GM12872 (cell line): Measurements from ENCODE around the gene ABCA13.

Experiments used
- CTCF ChIP-seq: IDR thresholded peaks from 3 replicates; pipeline ENCODE4 v1.5.1; 2011; ENCODE audit warnings: low read depth, mild to moderate bottlenecking, low read length, moderate library complexity; ENCODE audit not compliant: insufficient read depth

The ABCA13 gene

DNA sequence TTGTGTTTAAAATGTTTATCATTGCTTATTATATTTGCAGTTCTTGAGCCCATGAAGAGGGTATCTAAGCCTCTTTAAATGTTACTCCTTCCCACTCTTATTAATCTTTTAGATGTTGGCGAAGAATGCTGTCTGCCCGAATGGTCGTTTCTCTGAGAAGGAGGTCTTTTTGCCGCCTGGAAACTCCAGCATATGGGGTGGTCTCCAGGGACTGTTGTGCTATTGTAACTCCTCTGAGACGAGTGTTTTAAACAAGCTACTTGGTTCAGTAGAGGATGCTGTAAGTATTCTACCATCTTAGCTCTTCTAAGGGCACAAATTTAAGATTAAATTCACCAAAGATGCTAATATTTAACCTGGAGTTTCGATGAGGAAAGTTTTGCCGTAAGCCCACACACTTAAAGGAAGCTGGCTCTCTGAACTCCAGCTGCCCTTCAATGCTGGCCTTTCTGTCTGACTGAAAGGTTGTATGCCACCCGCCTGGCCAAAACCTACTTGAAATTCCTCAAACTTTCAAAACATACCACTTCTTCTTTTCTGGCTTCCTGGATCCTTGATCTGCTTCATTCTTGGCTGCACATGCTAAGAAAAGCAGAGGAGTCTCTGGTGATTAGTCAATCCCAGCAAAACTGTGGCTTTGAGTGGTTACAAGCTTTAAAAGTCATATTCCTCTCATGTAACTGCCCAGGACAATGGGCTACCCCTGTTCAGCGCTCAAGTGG lies 74.7 kb downstream of the ABCA13 start:
- TF ChIP-seq CTCF, result no peak

DNA sequence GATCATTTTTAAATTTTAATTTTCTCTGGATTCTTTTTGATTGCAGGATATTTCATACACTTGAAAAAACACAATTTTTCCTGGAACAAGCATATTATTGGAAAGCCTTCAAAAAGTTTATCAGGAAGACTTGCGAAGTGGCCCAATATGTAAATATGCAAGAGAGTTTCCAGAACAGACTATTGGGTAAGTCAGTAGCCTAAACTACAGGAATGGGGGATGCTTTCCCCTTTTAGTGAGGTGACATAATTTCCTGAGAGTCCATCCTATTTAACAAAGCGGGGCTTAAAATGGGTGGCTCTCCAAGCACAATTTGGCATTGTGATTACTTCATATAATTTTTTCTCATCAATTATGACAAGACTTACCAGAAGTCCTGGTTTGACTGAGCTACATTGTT lies 77.9 kb downstream of the ABCA13 start:
- TF ChIP-seq CTCF, result no peak

GRCh38 chr7:48250441-48250951 lies 79.2 kb downstream of the ABCA13 start:
- TF ChIP-seq CTCF, result no peak

DNA sequence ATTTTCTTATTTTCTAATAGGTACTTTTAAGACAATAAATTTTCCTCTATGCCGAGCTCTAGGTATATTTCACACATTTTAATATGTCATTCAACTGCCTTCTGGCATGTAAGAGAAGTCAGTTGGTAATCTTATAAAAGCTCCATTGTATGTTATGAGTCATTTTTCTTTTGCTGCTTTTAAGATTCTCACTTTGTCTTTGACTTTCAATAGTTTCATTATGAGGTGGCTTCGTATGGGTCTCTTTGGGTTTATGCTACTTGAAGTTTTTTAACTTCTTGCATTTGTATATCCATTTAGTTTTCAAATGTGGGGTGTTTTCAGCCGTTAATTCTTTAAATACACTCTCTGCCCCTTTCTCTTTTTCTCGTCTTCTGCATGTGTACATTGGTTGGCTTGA lies 80.5 kb downstream of the ABCA13 start:
- TF ChIP-seq CTCF, result no peak

DNA sequence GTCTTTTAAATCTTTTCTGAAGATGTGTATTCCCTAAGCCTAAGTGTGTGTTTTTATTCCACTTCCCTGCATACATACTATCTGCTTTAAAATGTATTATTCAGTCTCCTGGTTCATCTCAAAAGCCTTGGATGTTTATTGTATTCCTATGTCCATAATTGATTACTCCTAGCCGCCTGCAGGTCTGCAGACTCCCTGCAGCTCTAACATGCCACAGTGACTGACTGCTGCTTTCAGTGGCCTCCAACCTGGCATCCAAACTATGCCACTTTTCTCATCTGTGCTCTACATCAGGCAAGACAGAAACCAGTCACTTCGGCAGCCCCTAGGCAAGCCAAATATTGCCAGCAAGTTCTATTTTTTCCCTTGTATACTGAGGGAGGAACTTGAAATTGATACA lies 81.7 kb downstream of the ABCA13 start:
- TF ChIP-seq CTCF, result no peak

DNA sequence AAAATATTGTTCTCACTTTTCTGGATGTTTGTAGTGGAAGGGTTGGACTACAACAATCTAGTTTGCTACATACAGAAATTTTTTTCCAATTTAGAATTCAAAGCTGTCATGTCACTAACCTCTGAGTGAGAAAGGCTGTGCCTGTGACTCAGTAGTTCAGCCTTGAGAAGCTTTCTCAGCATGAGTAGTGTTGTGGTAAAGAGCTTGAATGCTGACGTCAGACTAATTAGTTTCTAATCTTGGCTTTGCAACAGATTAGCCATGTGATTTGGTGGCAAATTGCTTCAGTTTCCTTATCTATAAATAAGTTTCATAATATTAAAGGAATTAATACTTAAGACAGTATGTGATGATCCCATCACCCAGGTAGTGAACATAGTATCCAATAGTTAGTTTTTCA lies 83.8 kb downstream of the ABCA13 start:
- no peak for TF ChIP-seq CTCF

DNA sequence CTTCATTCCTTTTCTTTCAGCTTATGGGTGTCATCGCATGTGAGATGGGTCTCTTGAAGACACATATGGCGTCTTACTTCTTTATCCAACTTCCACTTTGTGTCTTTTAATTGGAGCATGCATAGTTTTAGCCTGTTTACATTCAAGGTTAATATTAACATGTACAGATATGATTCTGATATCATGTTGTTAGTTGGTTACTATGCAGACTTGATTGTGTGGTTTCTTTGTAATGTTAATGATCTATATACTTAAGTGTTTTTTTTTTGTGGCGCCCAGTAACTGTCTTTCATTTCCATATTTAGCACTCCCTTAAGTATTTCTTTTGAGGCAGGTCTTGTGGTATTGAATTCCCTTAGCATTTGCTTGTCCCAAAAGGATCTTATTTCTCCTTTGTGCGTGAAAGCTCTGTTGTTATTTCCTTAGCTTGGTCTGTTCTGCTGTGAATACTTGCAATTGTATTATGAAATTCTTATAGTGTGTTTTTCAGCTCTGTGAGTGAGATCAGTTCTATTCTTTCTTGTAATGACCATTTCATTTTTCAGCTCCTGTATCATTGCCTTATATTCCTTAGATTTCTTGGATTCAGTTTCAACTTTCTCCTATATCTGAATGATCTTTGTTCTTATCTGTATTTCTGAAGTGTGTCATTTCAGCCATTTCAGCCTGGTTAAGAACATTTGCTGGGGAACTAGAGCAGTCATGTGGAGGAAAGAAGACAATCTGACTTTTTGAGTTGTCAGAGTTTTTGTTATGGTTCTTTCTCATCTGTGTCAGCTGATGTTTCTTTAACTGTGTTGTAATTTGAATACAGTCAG lies 88.4 kb downstream of the ABCA13 start:
- no peak for TF ChIP-seq CTCF
